DMS79 treated with DMSO at 0.1 percent for 48 hours (cell line): ENCODE measurements around the gene SCML2.
"Not testable (repeated sequence)": the region's sequence is repeated elsewhere in the genome, so short reads cannot be mapped to it uniquely, and the experiment has no call there.

Experiments
- DNase-seq: peaks from one replicate; lab custom pipeline; 2025; lab: John Stamatoyannopoulos, UW

SCML2 gene

DNA sequence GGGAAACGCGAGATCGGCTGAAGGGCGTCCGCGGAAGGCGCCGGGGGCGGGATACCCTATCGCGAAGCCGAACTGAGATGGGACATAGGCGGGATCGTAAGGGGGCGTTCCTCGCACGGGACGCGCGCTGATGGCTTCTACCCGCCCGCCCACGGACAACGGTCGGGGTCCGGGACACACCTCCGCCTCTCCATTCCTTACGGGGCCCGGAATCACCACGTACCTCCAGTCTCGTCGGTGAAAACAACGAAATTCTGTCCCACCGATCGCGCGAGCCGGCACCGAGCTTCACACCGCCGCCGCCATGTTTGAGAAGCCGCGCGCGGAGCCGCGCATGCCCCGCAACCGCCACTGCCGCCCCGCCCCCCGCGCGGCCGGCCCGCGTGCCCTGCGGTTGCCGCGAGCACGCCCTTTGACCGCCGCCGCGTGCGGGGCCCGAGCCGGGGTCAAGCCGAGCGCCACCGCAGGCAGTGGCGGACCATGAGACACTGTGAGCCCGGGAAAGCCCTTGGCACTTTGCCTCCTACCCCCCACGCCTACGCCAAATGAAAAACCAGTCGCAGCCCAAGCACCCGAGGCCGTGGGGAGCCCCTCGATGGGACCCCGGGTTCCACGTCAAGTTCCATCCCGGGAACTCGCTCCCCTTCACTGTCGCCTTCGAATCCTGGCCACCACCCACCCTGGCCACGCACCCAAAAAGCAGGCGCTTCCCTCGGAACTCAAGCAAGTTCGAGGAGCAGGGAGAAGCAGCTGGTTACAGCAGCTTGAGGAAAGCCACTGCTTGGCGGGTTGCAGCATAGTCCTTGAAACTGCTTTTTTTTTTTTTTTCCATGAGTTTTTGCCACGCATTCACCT is at the start of gene SCML2:
Gene SCML2 (minus strand): TSS at position 320 of the 855 bp plus-strand sequence. CDS start 20,617 bp downstream, outside the sequence.
- no peak for DNase-seq

DNA sequence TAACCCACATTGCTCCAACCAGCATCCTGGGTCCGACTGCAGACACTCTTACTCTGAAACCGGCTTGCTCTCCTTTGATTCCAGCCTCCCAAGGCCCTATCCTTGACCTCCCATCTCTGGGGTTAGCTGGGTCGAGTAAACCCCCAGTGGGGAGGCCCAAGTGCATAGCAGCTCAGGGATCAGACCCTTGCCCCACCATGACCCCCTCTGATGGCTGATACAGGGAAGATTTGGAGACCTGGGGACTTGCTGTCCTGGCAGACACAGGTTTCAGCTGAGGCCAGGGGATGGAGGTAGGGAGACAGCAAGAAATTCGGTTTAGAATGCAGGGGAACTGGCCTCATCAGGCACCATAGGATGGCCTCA is 47.3 kb upstream of the SCML2 start:
- DNase-seq, result no peak

DNA sequence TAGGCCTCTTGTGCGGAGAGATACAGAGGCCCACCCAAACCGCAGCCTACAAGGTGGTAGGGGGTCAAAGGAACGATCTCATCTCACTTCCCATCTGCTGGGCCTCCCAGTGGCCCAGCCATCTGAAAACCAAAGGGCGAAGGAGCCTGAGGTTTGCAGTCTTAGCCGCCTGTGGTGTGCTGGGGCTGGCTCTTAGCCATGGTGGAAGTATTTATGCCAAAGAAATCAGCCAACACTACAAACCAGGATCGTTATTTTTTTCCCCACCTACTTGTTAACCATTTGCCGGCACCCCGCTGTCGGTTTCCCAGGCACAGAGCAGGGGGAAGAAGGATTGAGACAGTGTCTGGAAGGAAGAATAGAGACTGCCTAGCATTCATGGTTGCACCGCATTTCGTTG is 40.0 kb upstream of the SCML2 start:
- no peak for DNase-seq

- DNase-seq, result peak; percentile 26
Observed at GRCh38 chrX:18390941-18391538, 36.6 kb upstream of the SCML2 start.

- no peak for DNase-seq
Observed at GRCh38 chrX:18389966-18390365, 35.5 kb upstream of the SCML2 start.

DNA sequence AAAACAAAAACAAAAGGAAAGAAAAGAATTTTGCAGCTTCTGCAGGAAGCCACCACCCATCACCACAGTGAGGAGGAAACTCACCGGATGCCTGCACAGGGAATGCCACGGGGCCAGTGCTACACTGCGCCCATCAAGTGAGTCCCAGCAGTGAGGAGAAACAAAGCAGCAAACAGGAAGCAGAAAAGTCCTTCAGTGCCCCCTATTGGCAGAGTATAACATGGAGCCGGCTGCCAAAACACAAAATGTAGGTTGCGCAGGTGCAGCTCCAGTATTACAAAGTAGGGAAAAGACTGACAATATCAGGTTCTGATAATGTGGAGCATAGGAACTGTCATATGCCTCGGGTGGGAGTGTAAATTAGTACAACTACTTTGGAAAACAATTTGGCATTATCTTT is 23.3 kb upstream of the SCML2 start:
- no peak for DNase-seq

DNA sequence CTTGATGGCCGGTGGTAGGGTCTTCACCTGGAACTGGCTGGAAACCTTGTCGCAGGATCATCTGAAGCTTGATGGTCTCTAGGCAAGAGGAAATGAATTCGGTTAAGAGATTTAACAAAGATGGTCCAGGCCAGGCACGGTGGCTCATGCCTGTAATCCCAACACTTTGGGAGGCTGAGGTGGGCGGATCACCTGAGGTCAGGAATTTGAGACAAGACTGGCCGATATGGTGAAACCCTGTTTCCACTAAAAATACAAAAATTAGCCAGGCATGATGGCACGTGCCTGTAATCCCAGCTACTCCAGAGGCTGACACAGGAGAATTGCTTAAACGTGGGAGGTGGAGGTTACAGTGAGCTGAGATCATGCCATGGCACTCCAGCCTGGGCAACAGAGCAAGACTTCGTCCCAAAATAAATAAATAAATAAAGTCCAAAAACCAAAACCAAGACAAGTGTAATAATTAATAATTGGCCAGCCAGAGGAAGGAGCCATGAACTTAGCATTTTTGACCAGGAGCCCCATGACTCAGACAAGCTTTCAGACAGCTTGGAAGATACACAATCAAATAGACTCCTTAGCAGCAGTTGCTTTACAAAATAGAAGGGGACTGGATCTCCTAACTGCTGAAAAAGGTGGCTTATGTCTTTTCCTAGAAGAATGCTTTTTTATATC is 20.8 kb upstream of the SCML2 start:
- DNase-seq, result not testable (repeated sequence)

DNA sequence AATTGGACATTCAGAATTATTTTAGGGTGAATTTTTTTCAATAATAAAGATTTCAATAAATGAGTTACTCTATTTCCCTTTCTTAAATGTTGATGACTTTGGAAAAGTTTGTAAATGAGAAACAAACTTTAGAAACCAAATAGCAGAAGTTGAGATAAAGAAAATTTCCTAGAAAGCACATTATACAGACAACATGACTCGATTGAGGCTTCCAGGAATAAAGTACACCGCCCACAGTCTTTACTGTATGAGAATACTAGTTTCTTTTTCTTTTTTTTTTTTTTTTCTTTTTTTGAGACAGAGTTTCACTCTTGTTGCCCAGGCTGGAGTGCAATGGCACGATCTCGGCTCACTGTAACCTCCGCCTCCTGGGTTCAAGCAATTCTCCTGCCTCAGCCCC is 14.6 kb upstream of the SCML2 start:
- DNase-seq, result not testable (repeated sequence)

DNA sequence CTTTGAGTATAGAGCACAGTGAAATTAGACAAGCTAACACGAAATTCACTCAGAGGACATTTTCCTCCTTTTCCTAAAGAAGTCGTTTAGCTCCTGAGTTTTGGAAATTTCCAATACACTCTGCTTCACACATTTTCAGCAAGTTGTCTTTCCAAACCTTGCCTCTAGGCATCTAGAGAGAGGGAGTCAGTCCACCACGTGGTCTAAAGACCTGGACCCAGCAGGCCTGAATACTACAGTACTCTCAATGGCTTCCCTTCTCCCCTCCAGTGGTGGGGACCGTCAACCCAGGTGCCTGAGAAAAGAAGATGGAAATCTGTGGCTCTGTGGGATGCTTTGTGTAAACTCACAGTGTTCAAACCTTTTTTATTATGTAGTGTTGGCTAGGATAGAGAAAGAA is 13.9 kb upstream of the SCML2 start:
- DNase-seq, result no peak

- no peak for DNase-seq
Observed at GRCh38 chrX:18360867-18361266, 6.4 kb upstream of the SCML2 start.

DNA sequence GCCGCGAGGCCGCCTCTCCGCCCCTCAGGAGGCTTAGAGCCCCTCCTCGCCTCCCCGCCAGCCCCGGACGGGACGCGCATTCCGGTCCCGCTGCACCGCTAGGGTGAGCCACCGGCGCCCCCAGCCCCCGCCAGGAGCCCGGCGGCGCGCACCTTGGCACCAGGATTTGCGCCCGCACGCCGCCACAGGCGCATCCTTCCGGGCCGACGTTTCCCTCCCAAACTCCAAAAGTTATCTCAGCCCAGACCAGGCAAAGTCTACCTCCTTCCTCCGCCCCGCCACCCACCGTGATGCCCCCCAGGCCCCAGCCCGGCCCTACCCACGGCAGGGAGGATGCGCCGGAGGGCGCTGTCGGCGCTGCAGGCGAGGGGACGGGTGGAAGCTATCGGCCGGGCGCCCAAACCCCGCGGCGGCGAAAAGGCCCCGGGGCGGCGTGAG is 538 bp downstream of the SCML2 start:
- no peak for DNase-seq

DNA sequence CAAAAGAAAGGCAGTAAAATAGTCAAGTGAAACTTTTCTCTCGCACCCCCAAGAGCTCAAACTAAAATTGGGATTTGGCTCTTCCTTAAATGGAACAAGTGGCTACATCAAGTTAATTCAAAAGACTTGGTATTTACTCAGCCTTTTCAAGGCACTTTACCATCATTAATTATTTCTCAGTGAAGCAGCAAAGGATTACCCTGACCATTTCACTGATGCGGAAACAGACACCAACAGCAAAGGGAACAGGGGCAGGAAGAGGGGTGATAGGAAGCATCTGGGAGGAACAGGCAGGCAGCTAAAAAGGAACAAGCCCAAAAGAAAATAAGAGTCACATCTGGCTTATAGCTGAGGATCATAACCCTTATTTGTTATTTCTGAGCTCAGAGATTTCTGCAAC is 2.7 kb downstream of the SCML2 start:
- no peak for DNase-seq

DNA sequence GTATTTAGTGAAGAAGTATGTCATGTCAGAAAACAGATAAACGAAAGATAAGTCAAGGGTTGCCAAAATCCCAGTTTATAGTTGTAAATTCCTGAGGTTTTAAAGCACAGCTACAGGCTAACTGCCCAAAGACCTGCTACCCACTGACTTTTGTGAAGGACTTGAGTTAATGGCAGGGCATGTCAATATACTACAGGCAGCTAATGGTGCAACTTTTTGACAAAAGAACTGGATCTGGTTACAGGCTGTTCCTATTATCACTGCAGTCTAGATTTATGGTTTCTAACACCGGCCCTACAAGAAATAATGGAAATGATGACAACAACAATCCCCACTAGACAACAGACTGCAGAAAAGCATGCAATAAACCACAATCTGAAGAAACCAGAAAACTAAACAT is 6.4 kb downstream of the SCML2 start:
- no peak for DNase-seq

- no peak for DNase-seq
Observed at GRCh38 chrX:18309401-18309800, 45.1 kb downstream of the SCML2 start.

DNA sequence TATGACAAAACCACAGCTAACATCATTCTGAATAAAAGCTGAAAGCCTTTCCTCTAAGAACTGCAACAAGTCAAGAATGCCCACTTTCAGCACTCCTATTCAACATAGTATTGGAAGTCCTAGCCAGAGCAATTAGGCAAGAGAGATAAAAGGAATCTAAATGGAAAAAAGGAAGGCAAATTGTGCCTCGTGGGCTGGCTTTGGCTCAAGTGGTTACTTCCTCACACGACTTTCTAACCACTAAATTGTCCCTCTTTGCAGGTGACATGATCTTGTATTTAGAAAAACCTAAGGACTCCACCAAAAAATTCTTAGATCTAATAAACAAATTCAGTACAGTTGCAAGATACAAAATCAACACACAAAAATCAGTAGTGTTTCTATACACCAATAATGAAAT is 57.2 kb downstream of the SCML2 start:
- no peak for DNase-seq

GRCh38 chrX:18294893-18295292 is 59.6 kb downstream of the SCML2 start:
- DNase-seq, result no peak

GRCh38 chrX:18291006-18291545 is 63.4 kb downstream of the SCML2 start:
- no peak for DNase-seq

DNA sequence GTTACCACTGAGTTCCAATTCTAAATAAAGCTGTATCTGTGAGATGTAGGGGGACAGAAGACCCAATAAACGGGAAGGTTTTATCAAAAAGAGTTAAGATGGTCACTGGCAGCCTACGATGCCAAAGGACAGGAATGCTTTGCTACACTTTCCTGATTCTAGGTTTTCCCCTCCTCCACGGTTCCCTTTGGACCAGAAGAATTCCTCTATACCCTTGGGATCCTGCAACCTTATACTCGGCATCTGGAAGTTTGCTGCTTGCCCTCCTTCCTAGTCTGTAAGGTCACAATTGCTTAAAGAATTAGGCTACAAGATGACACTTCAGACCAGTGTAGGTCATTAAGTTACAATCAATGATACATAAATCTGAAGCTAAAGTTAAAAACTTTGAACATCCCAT is 64.3 kb downstream of the SCML2 start:
- DNase-seq, result no peak

- no peak for DNase-seq
Observed at GRCh38 chrX:18288716-18289115, 65.8 kb downstream of the SCML2 start.

DNA sequence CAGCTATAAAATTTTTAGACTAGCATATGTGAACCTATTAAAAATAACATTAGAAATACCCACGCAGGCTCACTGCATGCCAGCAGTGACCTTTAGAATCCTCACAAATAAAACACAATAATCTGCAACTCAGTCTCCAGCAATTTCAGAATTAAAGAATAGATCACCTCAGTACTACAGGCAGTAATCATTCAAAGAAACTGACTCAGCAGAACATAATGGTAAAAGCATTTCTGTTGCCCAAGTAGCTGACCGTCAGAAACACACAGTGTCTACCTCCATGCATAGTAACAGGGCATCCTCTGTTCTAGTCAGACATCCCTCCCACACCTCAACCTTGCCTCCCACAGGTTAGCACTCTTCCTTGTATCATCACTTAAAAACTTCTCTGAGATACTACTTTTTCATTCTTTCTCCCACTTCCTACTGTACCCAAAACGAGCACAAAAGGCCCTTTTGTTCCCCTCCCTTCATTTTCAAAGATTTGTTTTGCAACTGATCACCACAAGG is 68.1 kb downstream of the SCML2 start:
- no peak for DNase-seq

DNA sequence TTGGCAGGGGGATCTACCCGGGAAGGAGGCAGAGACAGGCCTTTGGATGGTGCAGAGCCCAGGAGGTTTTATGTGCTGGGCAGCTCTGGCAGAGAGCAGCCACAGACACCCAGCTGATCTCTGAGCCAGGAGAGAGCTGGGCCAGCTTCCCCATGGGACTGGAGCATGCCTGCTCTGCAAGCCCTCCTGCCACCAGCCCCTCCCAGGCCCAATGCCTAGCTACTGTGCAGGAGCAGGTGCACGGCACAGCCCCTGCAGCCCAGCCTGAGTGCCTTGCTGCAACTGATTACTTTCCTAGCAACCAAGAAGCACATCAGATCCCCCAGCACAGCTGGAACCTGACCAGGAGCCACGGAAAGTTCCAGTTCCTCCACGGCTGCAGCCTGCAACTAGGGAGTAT is 76.0 kb downstream of the SCML2 start:
- no peak for DNase-seq

GRCh38 chrX:18272222-18272621 is 82.3 kb downstream of the SCML2 start:
- no peak for DNase-seq

GRCh38 chrX:18271725-18272124 is 82.8 kb downstream of the SCML2 start:
- no peak for DNase-seq
